ENCODE measurements around the gene NSMCE1.

Gene NSMCE1

GRCh38 chr16:27215660-27216059 is 52.9 kb downstream of the NSMCE1 start:
- peaks cover 30% of the 10 kb centered on the region for H3K36me3 Mint-ChIP-seq (ENCODE audit: low read depth)
- TF ChIP-seq, protein P1, sequence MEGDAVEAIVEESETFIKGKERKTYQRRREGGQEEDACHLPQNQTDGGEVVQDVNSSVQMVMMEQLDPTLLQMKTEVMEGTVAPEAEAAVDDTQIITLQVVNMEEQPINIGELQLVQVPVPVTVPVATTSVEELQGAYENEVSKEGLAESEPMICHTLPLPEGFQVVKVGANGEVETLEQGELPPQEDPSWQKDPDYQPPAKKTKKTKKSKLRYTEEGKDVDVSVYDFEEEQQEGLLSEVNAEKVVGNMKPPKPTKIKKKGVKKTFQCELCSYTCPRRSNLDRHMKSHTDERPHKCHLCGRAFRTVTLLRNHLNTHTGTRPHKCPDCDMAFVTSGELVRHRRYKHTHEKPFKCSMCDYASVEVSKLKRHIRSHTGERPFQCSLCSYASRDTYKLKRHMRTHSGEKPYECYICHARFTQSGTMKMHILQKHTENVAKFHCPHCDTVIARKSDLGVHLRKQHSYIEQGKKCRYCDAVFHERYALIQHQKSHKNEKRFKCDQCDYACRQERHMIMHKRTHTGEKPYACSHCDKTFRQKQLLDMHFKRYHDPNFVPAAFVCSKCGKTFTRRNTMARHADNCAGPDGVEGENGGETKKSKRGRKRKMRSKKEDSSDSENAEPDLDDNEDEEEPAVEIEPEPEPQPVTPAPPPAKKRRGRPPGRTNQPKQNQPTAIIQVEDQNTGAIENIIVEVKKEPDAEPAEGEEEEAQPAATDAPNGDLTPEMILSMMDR (IDR thresholded peaks at IDR 0.05), result no peak
- H3K4me3 Mint-ChIP-seq, result no peak overlapping the region
- peaks cover 32% of the 10 kb centered on the region for H3K27me3 Mint-ChIP-seq (ENCODE audit: low read depth, poor library complexity)
- DNase-seq, result no peak
- H3K27ac Mint-ChIP-seq, result no peak overlapping the region
- no peaks in the 10 kb centered on the region for H3K9me3 Mint-ChIP-seq
- peaks cover 14% of the 10 kb centered on the region for H3K4me1 Mint-ChIP-seq

- no peak overlapping the region for H3K27ac Mint-ChIP-seq
- H3K4me3 Mint-ChIP-seq, result no peak overlapping the region
- TF ChIP-seq, protein P1 (IDR thresholded peaks at IDR 0.05), result no peak
- no peaks in the 10 kb centered on the region for H3K9me3 Mint-ChIP-seq
- H3K36me3 Mint-ChIP-seq (ENCODE audit: low read depth), result peaks cover 40% of the 10 kb centered on the region
- DNase-seq, result no peak
- H3K27me3 Mint-ChIP-seq (ENCODE audit: low read depth, poor library complexity), result peaks cover 33% of the 10 kb centered on the region
- peaks cover 12% of the 10 kb centered on the region for H3K4me1 Mint-ChIP-seq
Measured at GRCh38 chr16:27214084-27214961, 54.2 kb downstream of the NSMCE1 start.

DNA sequence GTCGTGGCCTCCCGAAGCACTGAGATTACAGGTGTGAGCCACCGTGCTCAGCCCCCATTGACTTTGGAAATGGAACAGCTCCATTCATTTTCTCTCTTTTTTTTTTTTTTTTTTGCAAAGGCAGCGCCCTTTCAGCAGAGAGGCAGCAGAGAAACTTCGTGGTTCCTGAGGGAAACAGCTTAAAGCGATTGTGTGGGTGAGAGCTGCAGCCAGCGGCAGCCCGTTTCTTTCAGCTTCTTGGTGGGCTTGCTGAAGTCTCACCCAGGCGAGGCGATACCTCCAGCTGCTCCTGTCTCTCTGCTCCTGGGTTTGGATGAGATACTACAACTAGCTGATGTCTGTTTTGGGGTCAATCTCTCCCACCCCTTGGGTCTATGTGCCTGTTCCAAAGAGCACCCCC is 57.5 kb downstream of the NSMCE1 start:
- TF ChIP-seq, protein P1 (IDR thresholded peaks at IDR 0.05), result no peak
- Mint-ChIP-seq H3K27me3 (ENCODE audit: low read depth, poor library complexity) (peaks cover 39% of the 10 kb centered on the region), H3K36me3 (ENCODE audit: low read depth) (peaks cover 33% of the 10 kb centered on the region), H3K4me1 (peaks cover 12% of the 10 kb centered on the region), H3K4me3 (no peak overlapping the region), H3K27ac (no peak overlapping the region), H3K9me3 (no peaks in the 10 kb centered on the region)
- DNase-seq, result no peak

- Mint-ChIP-seq H3K4me1 (peaks cover 19% of the 10 kb centered on the region), H3K4me3 (no peak overlapping the region), H3K36me3 (ENCODE audit: low read depth) (peaks cover 31% of the 10 kb centered on the region), H3K27ac (no peak overlapping the region), H3K27me3 (ENCODE audit: low read depth, poor library complexity) (peaks cover 36% of the 10 kb centered on the region), H3K9me3 (no peaks in the 10 kb centered on the region)
- DNase-seq, result no peak
- TF ChIP-seq, protein P1 (IDR thresholded peaks at IDR 0.05), result no peak
Measured at GRCh38 chr16:27210174-27210573, 58.4 kb downstream of the NSMCE1 start.

GRCh38 chr16:27209591-27209990 is 59.0 kb downstream of the NSMCE1 start:
- Mint-ChIP-seq H3K36me3 (ENCODE audit: low read depth) (peaks cover 25% of the 10 kb centered on the region), H3K27me3 (ENCODE audit: low read depth, poor library complexity) (peaks cover 36% of the 10 kb centered on the region), H3K4me1 (peaks cover 23% of the 10 kb centered on the region), H3K4me3 (no peak overlapping the region), H3K9me3 (no peaks in the 10 kb centered on the region), H3K27ac (no peak overlapping the region)
- TF ChIP-seq, protein P1 (IDR thresholded peaks at IDR 0.05), result no peak
- DNase-seq, result no peak

DNA sequence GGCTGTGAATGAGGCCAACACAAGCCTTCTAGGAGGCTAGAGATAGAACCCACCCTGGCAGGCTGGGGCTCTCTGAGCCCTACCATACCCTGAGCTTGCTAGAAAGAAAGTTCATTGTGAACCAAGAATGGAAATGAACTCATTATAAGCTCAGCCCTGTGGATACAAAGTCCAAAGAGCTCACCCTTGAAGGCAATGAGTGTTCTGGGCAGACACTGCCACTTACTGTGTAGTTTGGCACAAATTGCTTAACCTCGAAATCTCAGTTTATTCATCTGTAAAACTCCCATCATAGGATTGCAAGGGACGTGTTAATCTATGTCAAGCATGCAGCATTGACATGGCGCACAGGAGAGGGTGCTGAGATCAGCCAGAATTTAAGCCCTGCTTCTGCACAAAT is 59.8 kb downstream of the NSMCE1 start:
- TF ChIP-seq, protein P1 (IDR thresholded peaks at IDR 0.05), result no peak
- H3K36me3 Mint-ChIP-seq (ENCODE audit: low read depth), result peaks cover 19% of the 10 kb centered on the region
- peaks cover 32% of the 10 kb centered on the region for H3K27me3 Mint-ChIP-seq (ENCODE audit: low read depth, poor library complexity)
- DNase-seq, result no peak
- H3K4me3 Mint-ChIP-seq, result no peak overlapping the region
- H3K9me3 Mint-ChIP-seq, result no peaks in the 10 kb centered on the region
- peaks cover 31% of the 10 kb centered on the region for H3K4me1 Mint-ChIP-seq
- no peak overlapping the region for H3K27ac Mint-ChIP-seq

All from nephron progenitor cell (in vitro differentiated cells).